H9 (cell line): ENCODE measurements around the gene GCGR. TPM values are rescaled to one million over a fixed set of nuclear protein-coding genes. Genes with fewer than 3 reads are reported as not detected.

Source experiments
- DNase-seq: peaks from one replicate; pipeline ENCODE4 v3.0.0-alpha.2; 2017
- H2AFZ ChIP-seq: one replicate; pipeline ENCODE4 v1.6.1; 2013; ENCODE audit warnings: mild to moderate bottlenecking, low read length, control low read depth, moderate library complexity
- H2AK5ac ChIP-seq: 2 replicates; pipeline ENCODE4 v1.6.1; 2013; ENCODE audit warnings: low read length, control low read depth, mixed read lengths; ENCODE audit not compliant: insufficient read length
- H2BK120ac ChIP-seq: one replicate; pipeline ENCODE4 v1.6.1; 2013; ENCODE audit warnings: low read depth, mild to moderate bottlenecking, low read length, control low read depth, inconsistent platforms; ENCODE audit not compliant: poor library complexity, severe bottlenecking
- H2BK12ac ChIP-seq: 2 replicates; pipeline ENCODE4 v1.6.1; 2013; ENCODE audit warnings: low read length, control low read depth, mixed read lengths, low read depth; ENCODE audit not compliant: insufficient read length
- H2BK15ac ChIP-seq: 2 replicates; pipeline ENCODE4 v1.6.1; 2013; ENCODE audit warnings: low read depth, low read length, control low read depth
- H2BK20ac ChIP-seq: one replicate; pipeline ENCODE4 v1.6.1; 2013; ENCODE audit warnings: low read depth, mild to moderate bottlenecking, low read length, control low read depth, inconsistent platforms; ENCODE audit not compliant: poor library complexity, severe bottlenecking
- H2BK5ac ChIP-seq: 2 replicates; pipeline ENCODE4 v1.6.1; 2013; ENCODE audit warnings: low read length, control low read depth, mixed read lengths; ENCODE audit not compliant: insufficient read length
- H3K14ac ChIP-seq: 2 replicates; pipeline ENCODE4 v1.6.1; 2013; ENCODE audit warnings: low read length, control low read depth; ENCODE audit not compliant: insufficient read depth
- H3K18ac ChIP-seq: 2 replicates; pipeline ENCODE4 v1.6.1; 2013; ENCODE audit warnings: low read depth, mild to moderate bottlenecking, mixed read lengths, low read length, control low read depth; ENCODE audit not compliant: insufficient read length
- H3K23ac ChIP-seq: 2 replicates; pipeline ENCODE4 v1.6.1; 2013; ENCODE audit warnings: low read length, control low read depth, mixed read lengths, low read depth; ENCODE audit not compliant: insufficient read length
- H3K23me2 ChIP-seq: 2 replicates; pipeline ENCODE4 v1.6.1; 2013; ENCODE audit warnings: low read depth, mild to moderate bottlenecking, mixed read lengths, low read length, control low read depth; ENCODE audit not compliant: insufficient read length, poor library complexity, severe bottlenecking
- H3K27ac ChIP-seq: 2 replicates; pipeline ENCODE4 v1.5.1; 2013; ENCODE audit warnings: low read length, control low read depth, mixed read lengths, low read depth; ENCODE audit not compliant: insufficient read length
- H3K27me3 ChIP-seq: 2 replicates; pipeline ENCODE4 v1.6.1; 2013; ENCODE audit warnings: low read length, control low read depth, inconsistent platforms; ENCODE audit not compliant: insufficient read depth
- H3K4ac ChIP-seq: 2 replicates; pipeline ENCODE4 v1.6.1; 2013; ENCODE audit warnings: low read depth, mild to moderate bottlenecking, control low read depth, inconsistent platforms, low read length, moderate library complexity
- H3K4me1 ChIP-seq: 2 replicates; pipeline ENCODE4 v1.6.1; 2013; ENCODE audit warnings: low read length, control low read depth, inconsistent platforms; ENCODE audit not compliant: insufficient read depth
- H3K4me2 ChIP-seq: 2 replicates; pipeline ENCODE4 v1.6.1; 2013; ENCODE audit warnings: low read length, control low read depth, mixed read lengths; ENCODE audit not compliant: insufficient read length, insufficient read depth
- H3K56ac ChIP-seq: 2 replicates; pipeline ENCODE4 v1.6.1; 2013; ENCODE audit warnings: low read depth, mild to moderate bottlenecking, mixed read lengths, low read length, control low read depth; ENCODE audit not compliant: insufficient read length
- H3K79me1 ChIP-seq: 2 replicates; pipeline ENCODE4 v1.6.1; 2013; ENCODE audit warnings: low read depth, mild to moderate bottlenecking, moderate library complexity, low read length, control low read depth, inconsistent platforms; ENCODE audit not compliant: insufficient read depth, poor library complexity, severe bottlenecking
- H3K79me2 ChIP-seq: 2 replicates; pipeline ENCODE4 v1.6.1; 2013; ENCODE audit warnings: low read length, control low read depth, inconsistent platforms; ENCODE audit not compliant: insufficient read depth
- H3K9ac ChIP-seq: 2 replicates; pipeline ENCODE4 v1.6.1; 2013; ENCODE audit warnings: low read length, control low read depth, mixed read lengths; ENCODE audit not compliant: insufficient read length; ENCODE audit errors: extremely low read depth
- H3K9me3 ChIP-seq: one replicate; pipeline ENCODE4 v1.6.1; 2013; ENCODE audit warnings: low read depth, low read length, inconsistent platforms; ENCODE audit not compliant: control insufficient read depth
- H3T11ph ChIP-seq: one replicate; pipeline ENCODE4 v1.6.1; 2013; ENCODE audit warnings: mild to moderate bottlenecking, low read length, control low read depth, inconsistent platforms
- H4K20me1 ChIP-seq: one replicate; pipeline ENCODE4 v1.6.1; 2013; ENCODE audit not compliant: control insufficient read depth, insufficient read length, insufficient read depth
- H4K5ac ChIP-seq: 2 replicates; pipeline ENCODE4 v1.6.1; 2013; ENCODE audit warnings: low read depth, mild to moderate bottlenecking, mixed read lengths, low read length, control low read depth; ENCODE audit not compliant: insufficient read length
- H4K8ac ChIP-seq: replicated peaks from 2 replicates; pipeline ENCODE4 v1.6.1; 2013; ENCODE audit warnings: low read length, control low read depth, mixed read lengths, low read depth; ENCODE audit not compliant: insufficient read length
- H4K91ac ChIP-seq: 2 replicates; pipeline ENCODE4 v1.6.1; 2013; ENCODE audit warnings: low read depth, mild to moderate bottlenecking, moderate library complexity, mixed read lengths, low read length, control low read depth; ENCODE audit not compliant: insufficient read length
- H3K27ac Mint-ChIP-seq, 3 experiments: 2 replicates in 2 of 3; 3 replicates in 1 of 3; pipeline ENCODE4 v1.8.0; 2020 to 2021; ENCODE audit warnings: mixed read lengths in 3 of 3, mild to moderate bottlenecking in 1 of 3, moderate library complexity in 1 of 3
- H3K27me3 Mint-ChIP-seq: 2 replicates; pipeline ENCODE4 v1.8.0; 2021; ENCODE audit warnings: low read depth, mild to moderate bottlenecking, moderate library complexity, mixed read lengths
- H3K36me3 Mint-ChIP-seq, 3 experiments: 2 replicates in 2 of 3; 3 replicates in 1 of 3; pipeline ENCODE4 v1.8.0; 2020 to 2021; ENCODE audit warnings: low read depth in 3 of 3, mixed read lengths in 3 of 3; ENCODE audit not compliant: insufficient read depth in 1 of 3
- H3K4me1 Mint-ChIP-seq, 2 experiments: 2 replicates each; pipeline ENCODE4 v1.8.0; 2020; ENCODE audit warnings: mixed read lengths in 2 of 2
- H3K4me3 Mint-ChIP-seq, 2 experiments: 2 replicates in 1 of 2; 3 replicates in 1 of 2; pipeline ENCODE4 v1.8.0; 2020 to 2021; ENCODE audit warnings: mild to moderate bottlenecking in 2 of 2, mixed read lengths in 2 of 2, moderate library complexity in 1 of 2
- H3K9me3 Mint-ChIP-seq, 2 experiments: 2 replicates in 1 of 2; 3 replicates in 1 of 2; pipeline ENCODE4 v1.8.0; 2020; ENCODE audit warnings: mild to moderate bottlenecking in 2 of 2, mixed read lengths in 2 of 2, moderate library complexity in 1 of 2
- CTCF ChIP-seq: fragments of 200-600 bp; sonication (generic); conservative IDR thresholded peaks from 3 replicates; pipeline ENCODE4 v1.8.0; 2021; ENCODE audit warnings: antibody characterized with exemption, mild to moderate bottlenecking
- WGBS: extraction: QIAGEN DNeasy Blood & Tissue Kit; methylation state at CpG from one replicate; pipeline ENCODE4 v1.1.7; 2013; ENCODE audit warnings: missing lambda C conversion rate, low lambda C conversion rate, mixed read lengths; ENCODE audit not compliant: insufficient read length; ENCODE audit errors: extremely low coverage; 5-methylcytosine and 5-hydroxymethylcytosine counted together
- total RNA-seq: library from RNA; stranded (reverse); gene quantifications from 2 replicates; pipeline ENCODE4 v1.2.1, GENCODE V29; 2021

Gene GCGR
- total RNA-seq, 1 experiment from 2014 or later: 0.24 TPM

DNA sequence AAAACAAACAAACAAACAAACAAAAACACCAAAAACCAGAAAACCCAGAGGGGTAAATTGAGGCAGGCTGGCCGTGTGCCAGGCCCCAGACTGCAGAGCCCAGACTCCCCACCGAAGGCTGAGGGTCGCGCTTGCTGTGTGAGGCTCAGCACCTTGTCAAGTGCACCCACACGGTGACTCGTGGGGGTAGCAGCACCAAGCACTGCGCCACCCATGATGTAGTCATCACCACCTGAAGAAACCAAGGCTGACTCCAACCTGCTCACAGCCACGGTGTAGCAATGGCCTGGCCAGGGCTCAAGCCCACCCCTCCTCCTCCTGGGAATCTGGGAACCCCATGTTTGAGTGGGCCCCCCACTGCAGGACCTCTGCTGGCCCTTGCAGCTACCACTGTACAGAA is 17.2 kb downstream of the GCGR start:
- Histone ChIP-seq H2BK5ac (no peak overlapping the region), H2BK15ac (no peak overlapping the region), H3K27ac (no peak overlapping the region), H4K5ac (no peak overlapping the region), H2AFZ (no peak overlapping the region), H3K27me3 (no peaks in the 10 kb centered on the region), H3K56ac (no peak overlapping the region), H3K4me2 (no peak overlapping the region), H3K4me1 (no peaks in the 10 kb centered on the region; the same call in 1 of the 2 replicates), H3K18ac (no peak overlapping the region), H3K79me1 (peaks cover 3% of the 10 kb centered on the region), H2AK5ac (no peak overlapping the region), H3K9ac (no peak overlapping the region), H2BK12ac (no peak overlapping the region), H2BK20ac (no peak overlapping the region), H4K20me1 (no peaks in the 10 kb centered on the region), H3K9me3 (no peaks in the 10 kb centered on the region), H3K23me2 (no peaks in the 10 kb centered on the region), H3K79me2 (no peaks in the 10 kb centered on the region), H3T11ph (no peak overlapping the region), H2BK120ac (no peak overlapping the region), H3K23ac (no peak overlapping the region), H4K8ac (no peak overlapping the region), H3K4ac (no peak overlapping the region), H4K91ac (no peak overlapping the region), H3K14ac (no peak overlapping the region)
- Mint-ChIP-seq H3K36me3 (peaks cover 0 to 5% (median 4%) of the 10 kb centered on the region in 3 experiments; a peak in 4 of 7 replicates), H3K4me3 (no peak overlapping the region; a peak in 1 of 5 replicates), H3K27ac (no peak overlapping the region; a peak in 1 of 7 replicates), H3K27me3 (peaks cover 10% of the 10 kb centered on the region), H3K9me3 (no peaks in the 10 kb centered on the region; a peak in 2 of 5 replicates), H3K4me1 (peaks cover 4 to 18% of the 10 kb centered on the region in 2 experiments)
- no peak for TF ChIP-seq CTCF
- no CpG with 5 or more reads among the region's 8 CpGs for WGBS
- no peak for DNase-seq
